ENCODE results near the gene NOD2. TPM values are rescaled to one million over a fixed set of nuclear protein-coding genes. Genes with fewer than 3 reads are reported as not detected.

The NOD2 gene
- total RNA-seq, 1 experiment from 2014 or later: 0.17 TPM

GRCh38 chr16:50694206-50694605 lies 800 bp downstream of the NOD2 start:
- H3K27ac Mint-ChIP-seq: no peak overlapping the region
- Histone ChIP-seq H3K23me2 (ENCODE audit: insufficient read length, low read depth, low read length, poor library complexity, severe bottlenecking) (peaks cover 6% of the 10 kb centered on the region), H2BK12ac (ENCODE audit: insufficient read length, low read depth, low read length) (no peak overlapping the region), H2BK120ac (ENCODE audit: low read depth, low read length, poor library complexity, severe bottlenecking) (no peak overlapping the region), H2AK5ac (ENCODE audit: insufficient read length, low read length) (no peak overlapping the region), H3K9me3 (ENCODE audit: control insufficient read depth, low read depth, low read length) (no peaks in the 10 kb centered on the region), H3K4ac (ENCODE audit: low read depth, low read length) (no peak overlapping the region), H3K9ac (ENCODE audit: extremely low read depth, insufficient read length, low read length) (no peak overlapping the region), H2BK5ac (ENCODE audit: insufficient read length, low read length) (no peak overlapping the region), H3K79me2 (ENCODE audit: insufficient read depth, low read length) (no peaks in the 10 kb centered on the region), H4K20me1 (ENCODE audit: control insufficient read depth, insufficient read depth, insufficient read length) (no peaks in the 10 kb centered on the region), H3K79me1 (ENCODE audit: insufficient read depth, low read depth, low read length, poor library complexity, severe bottlenecking) (no peaks in the 10 kb centered on the region), H3K18ac (ENCODE audit: insufficient read length, low read depth, low read length) (no peak overlapping the region), H3T11ph (ENCODE audit: low read length) (no peak overlapping the region), H4K91ac (ENCODE audit: insufficient read length, low read depth, low read length) (no peak overlapping the region), H3K14ac (ENCODE audit: insufficient read depth, low read length) (no peak overlapping the region), H4K8ac (replicated peaks; ENCODE audit: insufficient read length, low read depth, low read length) (no peak overlapping the region), H3K23ac (ENCODE audit: insufficient read length, low read depth, low read length) (no peak overlapping the region), H3K56ac (ENCODE audit: insufficient read length, low read depth, low read length) (no peak overlapping the region), H2BK15ac (ENCODE audit: low read depth, low read length) (no peak overlapping the region), H3K4me2 (ENCODE audit: insufficient read depth, insufficient read length, low read length) (no peak overlapping the region), H2BK20ac (ENCODE audit: low read depth, low read length, poor library complexity, severe bottlenecking) (no peak overlapping the region), H3K27me3 (ENCODE audit: insufficient read depth, low read length) (peaks cover 8% of the 10 kb centered on the region; the same call in 1 of the 2 replicates), H3K4me1 (ENCODE audit: insufficient read depth, low read length) (no peaks in the 10 kb centered on the region), H2AFZ (ENCODE audit: low read length) (no peak overlapping the region), H3K27ac (ENCODE audit: insufficient read length, low read depth, low read length) (no peak overlapping the region), H4K5ac (ENCODE audit: insufficient read length, low read depth, low read length) (no peak overlapping the region)
- WGBS (ENCODE audit: extremely low coverage, insufficient read length, low lambda C conversion rate): no CpG with 5 or more reads among the region's 2 CpGs
- no peaks in the 10 kb centered on the region for H3K36me3 Mint-ChIP-seq (ENCODE audit: insufficient read depth in 1 of 3, low read depth in 3 of 3)
- no peak for TF ChIP-seq CTCF (conservative IDR thresholded peaks at IDR 0.05)
- DNase-seq: no peak
- peaks cover 53% of the 10 kb centered on the region for H3K27me3 Mint-ChIP-seq (ENCODE audit: low read depth)
- H3K9me3 Mint-ChIP-seq: no peaks in the 10 kb centered on the region; a peak in 2 of 5 replicates
- peak overlapping the region; percentile 50 to 65; a peak in 3 of 5 replicates for H3K4me3 Mint-ChIP-seq
- peaks cover 9 to 11% of the 10 kb centered on the region in 2 experiments for H3K4me1 Mint-ChIP-seq

Measured in H9 (cell line).